ENCODE data around the gene CCDC18. TPM values are rescaled to one million over a fixed set of nuclear protein-coding genes. Genes with fewer than 3 reads are reported as not detected.

CCDC18 gene
- total RNA-seq, result 2.3 and 15.1 TPM in 2 replicates

GRCh38 chr1:93180723-93181613, at the start of gene CCDC18:
TSS of gene CCDC18 (plus strand) at chr1:93180724. CDS start at chr1:93183362, 2,638 bp downstream.

GRCh38 chr1:93179886-93180722, 420 bp upstream of the CCDC18 start, which contains the start of gene TMED5:
TSS of gene TMED5 (minus strand) at chr1:93180413. CDS start at chr1:93180242, 171 bp downstream.

Other genes starting within 250 kb of the CCDC18 start
- gene DIPK1A, start 219.3 kb upstream of the CCDC18 start, total RNA-seq, result 20.2 and 21.6 TPM in 2 replicates
- 5.1 and 16.1 TPM in 2 replicates for gene MTF2, start 101.4 kb upstream of the CCDC18 start, total RNA-seq
- gene TMED5, start 311 bp upstream of the CCDC18 start, total RNA-seq, result 77.4 and 88.5 TPM in 2 replicates
- gene DR1, start 165.2 kb downstream of the CCDC18 start, total RNA-seq, result 40.1 and 42.9 TPM in 2 replicates

All from myometrial cell (primary cell).